NCI-H1436 (cell line): ENCODE data around the gene GRIN2A.

Experiments used
- DNase-seq: peaks from one replicate; lab custom pipeline; 2025; lab: John Stamatoyannopoulos, UW

GRIN2A gene

GRCh38 chr16:10182222-10183053 lies at the start of gene GRIN2A:
GRIN2A (minus strand) TSS chr16:10182428; CDS start chr16:10180411, 2,017 bp downstream.
- DNase-seq = no peak

GRCh38 chr16:10231563-10231962 lies 49.3 kb upstream of the GRIN2A start:
- DNase-seq = no peak

- DNase-seq = no peak
These were observed 46.6 kb upstream of the GRIN2A start for GRCh38 chr16:10228779-10229178.

GRCh38 chr16:10226987-10227306 lies 44.7 kb upstream of the GRIN2A start:
- DNase-seq = no peak

GRCh38 chr16:10226141-10226986 lies 44.1 kb upstream of the GRIN2A start:
- no peak for DNase-seq

GRCh38 chr16:10225653-10226052 lies 43.4 kb upstream of the GRIN2A start:
- DNase-seq = no peak

- DNase-seq = no peak
These were observed 42.6 kb upstream of the GRIN2A start for GRCh38 chr16:10224850-10225249.

- no peak for DNase-seq
These were observed 38.7 kb upstream of the GRIN2A start for GRCh38 chr16:10220942-10221341.

- no peak for DNase-seq
These were observed 37.5 kb upstream of the GRIN2A start for GRCh38 chr16:10219742-10220141.

- DNase-seq = no peak
These were observed 36.4 kb upstream of the GRIN2A start for GRCh38 chr16:10218490-10219206.

- DNase-seq = no peak
These were observed 31.5 kb upstream of the GRIN2A start for GRCh38 chr16:10213748-10214147.

GRCh38 chr16:10210944-10211343 lies 28.7 kb upstream of the GRIN2A start:
- DNase-seq = no peak

GRCh38 chr16:10206865-10207264 lies 24.6 kb upstream of the GRIN2A start:
- no peak for DNase-seq

GRCh38 chr16:10206215-10206614 lies 24.0 kb upstream of the GRIN2A start:
- DNase-seq = no peak

- DNase-seq = no peak
These were observed 23.5 kb upstream of the GRIN2A start for GRCh38 chr16:10205688-10206087.

- DNase-seq = no peak
These were observed 20.4 kb upstream of the GRIN2A start for GRCh38 chr16:10202649-10203048.

- DNase-seq = no peak
These were observed 18.7 kb upstream of the GRIN2A start for GRCh38 chr16:10200637-10201586.

GRCh38 chr16:10196999-10197398 lies 14.8 kb upstream of the GRIN2A start:
- no peak for DNase-seq

GRCh38 chr16:10191096-10191495 lies 8.9 kb upstream of the GRIN2A start:
- DNase-seq = no peak

GRCh38 chr16:10189861-10190390 lies 7.7 kb upstream of the GRIN2A start:
- DNase-seq = no peak

GRCh38 chr16:10188236-10188635 lies 6.0 kb upstream of the GRIN2A start:
- no peak for DNase-seq
